Measurements from ENCODE around the gene DMWD.

DMWD gene, protein sequence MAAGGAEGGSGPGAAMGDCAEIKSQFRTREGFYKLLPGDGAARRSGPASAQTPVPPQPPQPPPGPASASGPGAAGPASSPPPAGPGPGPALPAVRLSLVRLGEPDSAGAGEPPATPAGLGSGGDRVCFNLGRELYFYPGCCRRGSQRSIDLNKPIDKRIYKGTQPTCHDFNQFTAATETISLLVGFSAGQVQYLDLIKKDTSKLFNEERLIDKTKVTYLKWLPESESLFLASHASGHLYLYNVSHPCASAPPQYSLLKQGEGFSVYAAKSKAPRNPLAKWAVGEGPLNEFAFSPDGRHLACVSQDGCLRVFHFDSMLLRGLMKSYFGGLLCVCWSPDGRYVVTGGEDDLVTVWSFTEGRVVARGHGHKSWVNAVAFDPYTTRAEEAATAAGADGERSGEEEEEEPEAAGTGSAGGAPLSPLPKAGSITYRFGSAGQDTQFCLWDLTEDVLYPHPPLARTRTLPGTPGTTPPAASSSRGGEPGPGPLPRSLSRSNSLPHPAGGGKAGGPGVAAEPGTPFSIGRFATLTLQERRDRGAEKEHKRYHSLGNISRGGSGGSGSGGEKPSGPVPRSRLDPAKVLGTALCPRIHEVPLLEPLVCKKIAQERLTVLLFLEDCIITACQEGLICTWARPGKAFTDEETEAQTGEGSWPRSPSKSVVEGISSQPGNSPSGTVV

DNA sequence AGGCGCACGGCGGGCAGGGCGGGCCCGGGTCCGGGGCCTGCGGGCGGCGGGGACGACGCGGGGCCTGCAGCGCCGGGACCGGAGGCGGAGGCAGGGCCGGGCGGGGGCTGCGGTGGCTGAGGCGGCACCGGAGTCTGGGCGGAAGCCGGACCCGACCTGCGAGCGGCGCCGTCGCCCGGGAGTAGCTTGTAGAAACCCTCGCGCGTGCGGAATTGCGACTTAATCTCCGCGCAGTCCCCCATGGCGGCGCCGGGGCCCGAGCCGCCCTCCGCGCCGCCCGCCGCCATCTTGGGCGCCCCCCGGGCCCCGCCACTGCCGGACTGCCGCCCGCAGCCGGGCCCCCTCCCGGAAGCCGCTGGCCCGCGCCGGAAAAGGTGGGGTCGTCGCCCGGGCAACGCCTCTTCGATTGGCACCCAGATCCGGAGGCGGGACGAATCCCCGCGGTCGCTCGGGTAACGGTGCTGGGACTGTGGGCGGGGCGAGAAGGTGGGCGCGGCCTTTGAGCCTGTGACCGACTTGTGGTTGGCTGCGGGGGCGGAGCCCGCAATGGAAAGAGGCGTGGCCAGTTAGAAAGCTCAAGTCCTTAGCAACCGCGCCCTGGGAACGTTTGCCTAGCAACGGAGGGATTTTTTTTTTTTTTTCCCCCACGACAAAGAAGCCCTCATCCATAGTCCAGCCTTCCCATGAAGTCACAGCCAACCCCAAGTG lies at the start of gene DMWD:
DMWD (minus strand) TSS at position 376 of the 708 bp plus-strand sequence; CDS start at position 287, 89 bp downstream.
- DNase-seq = peak; percentile 100

DNA sequence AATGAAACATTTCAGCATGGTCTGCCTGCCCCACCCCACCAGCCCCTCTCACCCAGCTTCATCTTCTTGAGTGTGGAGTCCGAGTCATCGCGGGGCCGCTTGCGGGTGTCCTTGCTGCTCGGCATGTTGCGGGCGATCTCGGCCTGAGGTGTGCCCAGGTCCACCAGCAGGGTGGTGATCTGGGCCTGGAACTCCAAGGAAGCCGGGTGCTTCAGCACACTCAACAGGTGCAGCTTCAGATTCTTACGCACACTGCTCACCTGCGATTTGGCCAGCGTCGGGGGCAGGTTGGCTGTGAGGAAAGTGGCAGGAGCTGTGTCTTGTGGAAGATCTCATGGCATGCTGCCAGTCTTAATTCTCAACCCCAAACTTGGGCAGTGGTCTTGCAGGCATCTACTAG lies 49.6 kb upstream of the DMWD start:
- no peak for DNase-seq

DNA sequence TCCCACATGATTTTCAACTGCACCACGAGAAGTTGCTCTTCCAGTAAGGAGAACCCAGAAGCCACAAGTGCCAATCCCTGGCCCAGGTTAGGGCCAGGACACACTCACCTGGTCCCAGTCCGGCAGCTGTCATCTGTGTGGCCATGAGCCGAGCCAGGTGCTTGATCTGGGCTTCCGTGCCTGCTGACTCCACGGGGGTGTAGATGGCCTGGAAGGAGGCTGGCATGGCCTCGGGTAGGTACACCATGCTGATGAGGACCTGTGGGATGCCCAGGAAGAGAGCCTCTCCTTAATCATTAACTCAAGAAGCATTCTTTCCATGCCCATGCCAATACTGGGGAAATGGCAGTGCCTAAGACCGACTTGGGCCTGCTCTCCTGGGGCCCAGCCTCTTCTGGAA lies 42.3 kb upstream of the DMWD start:
- DNase-seq = no peak

GRCh38 chr19:45828945-45829344 lies 36.3 kb upstream of the DMWD start:
- DNase-seq = no peak

DNA sequence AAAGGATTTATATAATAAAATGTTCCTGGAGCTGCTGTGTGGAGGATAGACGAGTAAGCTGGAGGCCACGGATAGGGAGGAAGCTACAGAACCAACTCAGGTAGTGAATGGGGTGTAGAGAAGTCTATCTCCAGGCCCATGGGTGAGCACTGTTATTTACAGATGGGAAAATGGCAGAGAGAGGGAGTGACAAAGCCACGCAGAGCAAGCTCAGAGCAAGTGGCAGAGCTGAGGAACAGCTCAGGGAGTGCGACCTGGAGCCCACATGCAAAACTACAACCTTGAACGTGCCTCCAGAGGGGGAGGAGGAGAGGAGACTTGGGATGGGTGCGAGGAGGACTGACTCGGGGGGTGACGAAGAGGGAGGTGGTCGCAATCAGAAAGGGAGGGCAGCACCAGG lies 35.9 kb upstream of the DMWD start:
- DNase-seq = no peak

DNA sequence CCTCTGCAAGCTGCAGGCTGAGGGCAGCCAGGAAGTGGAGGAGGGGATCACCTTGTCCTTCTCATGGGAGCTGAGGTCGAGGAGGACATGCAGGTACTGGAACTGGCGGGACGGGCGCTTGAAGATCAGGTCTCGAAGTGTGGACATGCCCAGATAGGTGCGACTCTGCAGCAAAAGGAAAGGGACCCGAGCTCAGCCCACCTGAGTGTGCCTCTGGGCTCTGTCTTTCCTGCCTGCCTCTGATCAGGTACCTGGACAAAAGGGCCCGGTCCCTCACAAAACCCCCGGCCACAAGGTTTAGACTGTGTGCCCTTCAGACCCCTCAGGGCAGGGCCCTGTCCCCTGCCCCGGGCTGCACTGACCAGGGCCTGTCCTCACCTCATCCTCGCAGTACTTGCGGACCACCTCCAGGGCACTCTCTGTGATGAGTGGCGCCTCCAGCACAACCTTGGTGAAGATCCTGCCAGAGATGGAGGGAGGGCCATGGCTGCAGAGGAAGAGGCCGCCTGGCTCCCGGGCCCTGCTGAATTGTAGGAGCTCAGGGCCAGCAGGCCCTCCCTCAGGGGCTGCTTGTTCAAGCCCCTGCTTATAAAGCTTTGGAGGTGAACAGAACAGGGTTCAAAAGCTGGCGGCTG lies 34.9 kb upstream of the DMWD start:
- no peak for DNase-seq

- no peak for DNase-seq
Measured at GRCh38 chr19:45826934-45827333, 34.3 kb upstream of the DMWD start.

DNA sequence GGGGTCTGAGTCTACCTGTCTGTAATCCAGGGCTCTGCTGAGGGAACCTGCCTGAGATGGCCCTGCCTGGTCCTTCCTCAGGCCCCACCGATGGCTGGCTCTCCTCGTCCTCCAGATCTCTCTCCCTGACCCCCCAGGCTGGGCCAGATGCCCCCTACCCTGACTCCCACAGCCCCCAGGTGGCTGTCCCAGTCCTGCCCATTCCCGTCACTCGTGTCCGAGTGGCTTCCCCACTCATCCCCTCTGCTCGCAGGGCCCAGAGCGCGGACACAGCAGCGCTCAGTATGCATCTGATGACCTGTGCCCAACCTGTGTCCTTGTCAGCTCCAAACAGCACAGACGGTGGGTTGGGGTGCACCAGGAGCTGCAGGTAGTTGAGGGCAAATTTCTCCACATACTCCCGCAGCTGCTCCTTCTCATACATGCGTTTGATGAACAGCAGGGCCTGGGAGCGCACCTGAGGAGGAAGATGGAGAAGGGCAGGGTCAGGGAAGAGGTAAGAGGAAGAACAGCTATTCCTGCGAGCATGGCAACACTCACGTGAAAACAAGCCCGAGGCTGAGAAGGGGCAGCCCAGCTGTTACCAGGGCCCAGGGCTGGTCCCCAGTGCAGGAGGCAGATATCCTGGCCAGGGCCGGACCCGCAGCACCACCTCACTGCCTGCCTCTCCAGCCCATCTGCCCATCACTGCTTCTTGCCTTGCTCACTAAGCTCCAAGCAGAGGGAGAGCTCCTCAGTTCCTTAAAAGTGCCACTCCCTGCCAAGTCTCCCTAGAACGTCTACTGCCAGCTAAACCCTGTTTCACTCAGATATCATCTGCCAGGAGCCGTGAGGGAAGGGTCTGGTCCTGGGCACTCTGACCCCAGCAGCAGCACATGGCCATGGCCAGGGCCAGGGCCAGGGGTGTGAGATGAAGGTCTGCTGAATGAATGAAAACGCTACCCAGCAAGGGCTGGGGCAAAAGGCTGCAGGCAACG lies 33.6 kb upstream of the DMWD start:
- DNase-seq = no peak

GRCh38 chr19:45825263-45825605 lies 32.6 kb upstream of the DMWD start:
- DNase-seq = no peak

DNA sequence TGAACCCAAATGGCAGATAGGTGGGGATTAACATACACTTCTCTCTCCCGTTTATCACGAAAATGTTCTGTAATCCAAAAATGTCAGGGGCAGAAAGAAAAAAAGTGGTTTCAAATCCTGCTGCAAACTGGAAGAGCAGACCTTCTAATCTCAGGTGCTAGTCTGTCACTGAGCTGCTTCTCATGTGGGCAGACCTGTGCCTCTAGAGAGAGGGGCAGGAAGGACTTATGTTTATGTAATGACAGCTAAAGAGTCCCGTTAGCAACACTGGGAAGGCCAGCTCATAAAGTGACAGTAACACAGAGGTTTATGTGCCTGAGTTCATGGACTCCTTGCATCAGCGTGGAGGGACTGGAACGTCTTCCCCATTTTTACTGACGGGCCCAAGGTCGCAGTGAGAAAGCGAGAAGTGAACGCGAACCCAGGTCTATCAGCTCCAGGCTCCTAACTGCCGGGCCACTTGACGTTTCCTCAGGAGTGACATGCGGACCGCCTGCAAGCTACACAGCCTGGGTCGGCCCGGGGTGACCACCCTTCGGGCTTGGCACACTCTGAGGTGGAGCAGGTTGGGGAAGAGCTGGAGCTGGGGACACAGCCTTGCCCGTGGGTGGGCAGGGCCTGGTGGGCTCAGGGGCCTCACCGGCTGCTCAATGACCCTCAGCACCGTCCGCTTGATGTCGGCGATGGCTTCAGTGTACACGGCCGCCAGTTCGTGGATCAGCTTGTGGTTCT lies 32.1 kb upstream of the DMWD start:
- no peak for DNase-seq

DNA sequence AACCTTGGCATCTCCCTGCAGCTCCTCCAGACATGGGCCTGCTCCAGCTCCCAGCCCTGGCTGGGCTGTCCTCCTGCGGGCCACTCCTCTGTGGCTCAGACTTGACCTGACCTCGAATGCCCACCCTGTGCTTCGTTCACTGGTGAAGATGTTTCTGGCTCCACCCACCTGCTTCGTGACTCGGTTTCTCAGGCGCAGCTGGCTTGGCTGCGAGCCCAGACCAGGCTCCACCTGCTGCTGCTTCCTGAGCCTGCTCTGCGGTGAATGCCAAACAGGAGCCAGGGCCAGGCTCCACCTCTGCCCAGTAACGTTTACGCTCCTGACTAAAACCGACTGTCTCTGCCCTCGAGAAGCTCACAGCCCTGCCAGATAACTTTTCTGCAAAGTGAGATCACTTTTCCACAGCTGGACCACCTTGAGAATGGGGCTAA lies 31.4 kb upstream of the DMWD start:
- DNase-seq = no peak

- DNase-seq = no peak
Measured at GRCh38 chr19:45823182-45823581, 30.5 kb upstream of the DMWD start.

- no peak for DNase-seq
Measured at GRCh38 chr19:45822716-45823115, 30.1 kb upstream of the DMWD start.

- DNase-seq = no peak
Measured at GRCh38 chr19:45821570-45821969, 28.9 kb upstream of the DMWD start.

DNA sequence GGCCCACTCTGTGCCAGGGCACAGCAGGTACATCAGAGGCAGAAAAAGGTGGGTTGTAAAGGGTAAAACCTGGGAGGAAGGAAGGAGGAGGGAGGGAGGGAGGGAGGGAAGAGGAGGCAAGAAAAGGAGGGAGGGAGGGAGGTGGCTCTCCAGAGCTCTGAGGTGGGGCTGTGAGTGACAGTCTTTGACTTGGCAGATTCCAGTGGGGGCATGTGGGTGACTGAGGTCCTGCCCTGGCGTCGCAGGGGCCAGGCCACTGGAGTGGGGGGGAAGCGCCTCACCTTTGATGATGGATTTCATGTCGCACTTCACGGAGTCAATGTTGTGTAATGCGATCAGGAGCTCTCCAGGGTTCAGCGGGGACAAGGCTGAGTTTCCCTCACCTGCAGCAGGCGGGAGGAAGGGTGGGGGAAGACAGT lies 28.5 kb upstream of the DMWD start:
- DNase-seq = no peak

GRCh38 chr19:45820413-45821102 lies 27.9 kb upstream of the DMWD start:
- DNase-seq = no peak

- no peak for DNase-seq
Measured at GRCh38 chr19:45819769-45820168, 27.1 kb upstream of the DMWD start.

GRCh38 chr19:45817725-45818301 lies 25.2 kb upstream of the DMWD start:
- DNase-seq = no peak

DNA sequence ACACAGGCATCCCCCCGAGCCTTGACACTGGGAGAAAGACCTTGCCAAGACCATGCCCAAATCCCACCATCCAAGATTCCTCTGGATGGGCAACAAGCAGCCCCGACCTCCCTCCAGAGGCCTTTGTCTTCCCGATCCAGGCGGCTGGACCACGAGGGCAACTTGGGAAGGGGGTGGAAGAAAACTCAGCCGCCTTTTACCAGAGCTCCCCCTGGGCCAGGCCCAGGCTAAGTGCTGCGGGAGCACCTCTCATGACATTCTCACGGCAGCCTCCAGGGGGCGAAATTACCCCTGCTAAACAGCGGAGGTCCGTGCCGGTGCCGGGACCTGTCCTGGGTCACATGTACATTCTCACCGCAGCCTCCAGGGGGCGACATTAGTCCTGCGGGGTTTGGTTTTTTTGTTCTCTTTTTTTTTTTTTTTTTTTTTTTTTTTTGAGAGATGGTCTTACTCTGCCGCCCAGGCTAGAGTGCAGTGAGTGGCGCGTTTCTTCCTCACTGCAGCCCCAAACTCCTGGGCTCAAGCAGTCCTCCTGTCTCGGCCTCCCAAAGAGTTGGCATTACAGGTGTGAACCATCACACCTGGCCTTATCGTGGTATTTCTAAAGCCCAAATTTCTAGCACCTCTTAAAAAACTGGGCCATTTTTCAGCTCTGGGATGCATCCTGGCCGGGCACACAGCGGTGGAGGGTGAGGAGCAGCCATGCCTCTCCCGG lies 24.5 kb upstream of the DMWD start:
- DNase-seq = peak; percentile 97
